Measurements from ENCODE around the gene ERCC6L2. TPM values are rescaled to one million over a fixed set of nuclear protein-coding genes. Genes with fewer than 3 reads are reported as not detected.

The ERCC6L2 gene
- total RNA-seq, 1 experiment from 2014 or later: 45.4 TPM

DNA sequence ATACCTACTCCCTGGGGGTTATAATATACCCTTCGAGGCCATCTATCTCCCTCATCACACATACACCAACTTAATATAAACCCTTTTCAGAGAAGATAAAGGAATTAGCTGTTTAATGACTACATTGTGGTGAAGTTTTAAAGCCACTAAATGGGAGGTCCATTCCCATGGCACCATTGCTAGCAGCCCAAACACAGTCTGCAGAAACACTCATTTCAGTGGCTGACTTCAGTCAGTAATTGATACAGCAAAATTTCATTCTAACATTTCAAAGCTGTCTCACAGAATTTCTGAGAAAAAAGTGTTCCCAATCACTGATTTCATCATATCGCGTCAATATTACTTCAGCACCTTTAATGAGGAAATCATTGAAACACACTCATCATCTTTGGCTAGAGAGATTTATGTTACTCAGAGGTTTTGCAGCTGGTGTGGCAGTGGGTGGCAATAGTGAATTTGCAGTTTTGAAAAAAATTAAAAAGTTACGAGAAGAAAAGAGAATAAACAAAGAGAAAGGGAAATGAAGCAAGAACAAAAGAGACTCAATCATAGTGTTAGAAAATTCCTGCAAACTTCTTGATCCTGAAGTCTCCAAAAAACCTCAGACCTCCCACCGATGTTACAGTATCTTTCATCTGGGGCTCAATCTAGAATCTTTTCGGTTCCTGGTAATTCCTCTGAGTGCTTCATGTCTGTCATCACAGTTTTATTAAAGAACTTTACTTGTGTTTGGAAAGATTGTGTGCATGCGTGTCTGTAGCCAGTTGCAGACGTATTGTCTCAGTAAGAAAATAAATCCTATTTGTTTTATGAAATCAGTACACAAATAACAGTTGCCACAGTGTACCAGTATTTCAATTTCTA lies 105.0 kb downstream of the ERCC6L2 start:
- intact Hi-C loops (cut with micrococcal nuclease; ENCODE audit: unreplicated experiment): no loop called here
- Mint-ChIP-seq H3K4me1 (ENCODE audit: low read depth, unreplicated experiment) (peaks cover 6% of the 10 kb centered on the region), H3K27me3 (ENCODE audit: insufficient read depth, unreplicated experiment) (no peaks in the 10 kb centered on the region), H3K9me3 (ENCODE audit: unreplicated experiment) (peaks cover under 1% of the 10 kb centered on the region), H3K36me3 (ENCODE audit: insufficient read depth, unreplicated experiment) (peaks cover 11% of the 10 kb centered on the region), H3K4me3 (ENCODE audit: unreplicated experiment) (no peak overlapping the region), H3K27ac (ENCODE audit: unreplicated experiment) (no peak overlapping the region)
- peaks cover 5% of the 10 kb centered on the region; the same call in 1 of the 2 replicates for H3K4me1 ChIP-seq
- ChIA-PET CTCF (no interaction called here), POLR2A (no interaction called here)
- H3K36me3 ChIP-seq (ENCODE audit: control insufficient read depth, insufficient read depth, low read length): no peaks in the 10 kb centered on the region
- H3K9me3 ChIP-seq: no peaks in the 10 kb centered on the region
- no peak for DNase-seq
- H3K27me3 ChIP-seq (replicated peaks; ENCODE audit: control insufficient read depth, insufficient read depth, low read length): no peaks in the 10 kb centered on the region
- H3K4me3 ChIP-seq (ENCODE audit: low read depth, low read length): no peak overlapping the region
- TF ChIP-seq, protein P1, sequence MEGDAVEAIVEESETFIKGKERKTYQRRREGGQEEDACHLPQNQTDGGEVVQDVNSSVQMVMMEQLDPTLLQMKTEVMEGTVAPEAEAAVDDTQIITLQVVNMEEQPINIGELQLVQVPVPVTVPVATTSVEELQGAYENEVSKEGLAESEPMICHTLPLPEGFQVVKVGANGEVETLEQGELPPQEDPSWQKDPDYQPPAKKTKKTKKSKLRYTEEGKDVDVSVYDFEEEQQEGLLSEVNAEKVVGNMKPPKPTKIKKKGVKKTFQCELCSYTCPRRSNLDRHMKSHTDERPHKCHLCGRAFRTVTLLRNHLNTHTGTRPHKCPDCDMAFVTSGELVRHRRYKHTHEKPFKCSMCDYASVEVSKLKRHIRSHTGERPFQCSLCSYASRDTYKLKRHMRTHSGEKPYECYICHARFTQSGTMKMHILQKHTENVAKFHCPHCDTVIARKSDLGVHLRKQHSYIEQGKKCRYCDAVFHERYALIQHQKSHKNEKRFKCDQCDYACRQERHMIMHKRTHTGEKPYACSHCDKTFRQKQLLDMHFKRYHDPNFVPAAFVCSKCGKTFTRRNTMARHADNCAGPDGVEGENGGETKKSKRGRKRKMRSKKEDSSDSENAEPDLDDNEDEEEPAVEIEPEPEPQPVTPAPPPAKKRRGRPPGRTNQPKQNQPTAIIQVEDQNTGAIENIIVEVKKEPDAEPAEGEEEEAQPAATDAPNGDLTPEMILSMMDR (IDR thresholded peaks at IDR 0.05; ENCODE audit: insufficient read depth in 1 of 2, low read depth in 1 of 2, low read length in 1 of 2, severe bottlenecking in 1 of 2, unreplicated experiment in 1 of 2): no peak
- BruUV-seq (replicated peaks): no TSS peak

- Histone ChIP-seq H3K4me3 (ENCODE audit: low read depth, low read length) (no peak overlapping the region), H3K36me3 (ENCODE audit: control insufficient read depth, insufficient read depth, low read length) (no peaks in the 10 kb centered on the region), H3K4me1 (peaks cover 5% of the 10 kb centered on the region; the same call in 1 of the 2 replicates), H3K9me3 (no peaks in the 10 kb centered on the region; the same call in 1 of the 2 replicates), H3K27me3 (replicated peaks; ENCODE audit: control insufficient read depth, insufficient read depth, low read length) (no peaks in the 10 kb centered on the region)
- intact Hi-C loops (cut with micrococcal nuclease; ENCODE audit: unreplicated experiment): no loop called here
- POLR2A ChIA-PET: no interaction called here
- Mint-ChIP-seq H3K9me3 (ENCODE audit: unreplicated experiment) (peaks cover 10% of the 10 kb centered on the region), H3K36me3 (ENCODE audit: insufficient read depth, unreplicated experiment) (peaks cover 20% of the 10 kb centered on the region), H3K27ac (ENCODE audit: unreplicated experiment) (no peak overlapping the region), H3K4me3 (ENCODE audit: unreplicated experiment) (no peak overlapping the region), H3K4me1 (ENCODE audit: low read depth, unreplicated experiment) (no peaks in the 10 kb centered on the region), H3K27me3 (ENCODE audit: insufficient read depth, unreplicated experiment) (no peaks in the 10 kb centered on the region)
- CTCF ChIA-PET: no interaction called here
- DNase-seq: no peak
- TF ChIP-seq, protein P1 (IDR thresholded peaks at IDR 0.05; ENCODE audit: insufficient read depth in 1 of 2, low read depth in 1 of 2, low read length in 1 of 2, severe bottlenecking in 1 of 2, unreplicated experiment in 1 of 2): no peak
- no TSS peak for BruUV-seq (replicated peaks)
Observed at GRCh38 chr9:95981761-95982390, 106.4 kb downstream of the ERCC6L2 start.

- intact Hi-C loops (cut with micrococcal nuclease; ENCODE audit: unreplicated experiment): no loop called here
- Mint-ChIP-seq H3K27ac (ENCODE audit: unreplicated experiment) (no peak overlapping the region), H3K27me3 (ENCODE audit: insufficient read depth, unreplicated experiment) (no peaks in the 10 kb centered on the region), H3K4me3 (ENCODE audit: unreplicated experiment) (no peak overlapping the region), H3K4me1 (ENCODE audit: low read depth, unreplicated experiment) (no peaks in the 10 kb centered on the region), H3K9me3 (ENCODE audit: unreplicated experiment) (peaks cover 10% of the 10 kb centered on the region), H3K36me3 (ENCODE audit: insufficient read depth, unreplicated experiment) (peaks cover 30% of the 10 kb centered on the region)
- no TSS peak for BruUV-seq (replicated peaks)
- Histone ChIP-seq H3K9me3 (peaks cover 12% of the 10 kb centered on the region), H3K36me3 (ENCODE audit: control insufficient read depth, insufficient read depth, low read length) (no peaks in the 10 kb centered on the region), H3K4me1 (no peaks in the 10 kb centered on the region), H3K4me3 (ENCODE audit: low read depth, low read length) (no peak overlapping the region), H3K27me3 (replicated peaks; ENCODE audit: control insufficient read depth, insufficient read depth, low read length) (no peaks in the 10 kb centered on the region)
- POLR2A ChIA-PET: no interaction called here
- TF ChIP-seq, protein P1 (IDR thresholded peaks at IDR 0.05; ENCODE audit: insufficient read depth in 1 of 2, low read depth in 1 of 2, low read length in 1 of 2, severe bottlenecking in 1 of 2, unreplicated experiment in 1 of 2): no peak
- DNase-seq: no peak
- CTCF ChIA-PET: no interaction called here
Observed at GRCh38 chr9:95985440-95986055, 110.1 kb downstream of the ERCC6L2 start.
